Activated CD8-positive, alpha-beta memory T cell treated with anti-CD3 and anti-CD28 coated beads, Interleukin-2, amount 10 ng/mL, durations not matched to agents 7 days and 5 days (primary cell): ENCODE data around the gene KCNN3. TPM values are rescaled to one million over a fixed set of nuclear protein-coding genes. Genes with fewer than 3 reads are reported as not detected.

ENCODE experiments used
- ATAC-seq: fragments of 150-1000 bp; cut with Tn5 transposase; one replicate; pipeline ENCODE4 v1.10.0; 2021; ENCODE audit warnings: moderate library complexity
- CTCF ChIA-PET: fragments of 350-600 bp; sonication (Branson Sonifier 250); formaldehyde crosslinking; loops from one replicate; lab custom pipeline; 2021; ENCODE audit warnings: antibody characterized with exemption; lab: Charles Lee
- DNase-seq: peaks from one replicate; pipeline ENCODE4 v3.0.0-alpha.2; 2020
- H3K27ac Mint-ChIP-seq: one replicate; pipeline ENCODE4 v1.8.0; 2021; ENCODE audit warnings: mild to moderate bottlenecking, mixed read lengths
- H3K27me3 Mint-ChIP-seq: one replicate; pipeline ENCODE4 v1.8.0; 2021; ENCODE audit warnings: mixed read lengths
- H3K36me3 Mint-ChIP-seq: one replicate; pipeline ENCODE4 v1.8.0; 2021; ENCODE audit warnings: mild to moderate bottlenecking, mixed read lengths
- H3K4me1 Mint-ChIP-seq: one replicate; pipeline ENCODE4 v1.8.0; 2021; ENCODE audit warnings: mixed read lengths
- H3K4me3 Mint-ChIP-seq: one replicate; pipeline ENCODE4 v1.8.0; 2021; ENCODE audit warnings: mild to moderate bottlenecking, moderate library complexity, mixed read lengths
- H3K9me3 Mint-ChIP-seq: one replicate; pipeline ENCODE4 v1.8.0; 2022; ENCODE audit warnings: low read depth, mixed read lengths
- total RNA-seq, 2 experiments: library from RNA; stranded (reverse); gene quantifications; one replicate each; pipeline ENCODE4 v1.2.3, GENCODE V29; 2021

Gene KCNN3
- total RNA-seq, 2 experiments from 2014 or later, result 0.02 TPM; not detected in 1

DNA sequence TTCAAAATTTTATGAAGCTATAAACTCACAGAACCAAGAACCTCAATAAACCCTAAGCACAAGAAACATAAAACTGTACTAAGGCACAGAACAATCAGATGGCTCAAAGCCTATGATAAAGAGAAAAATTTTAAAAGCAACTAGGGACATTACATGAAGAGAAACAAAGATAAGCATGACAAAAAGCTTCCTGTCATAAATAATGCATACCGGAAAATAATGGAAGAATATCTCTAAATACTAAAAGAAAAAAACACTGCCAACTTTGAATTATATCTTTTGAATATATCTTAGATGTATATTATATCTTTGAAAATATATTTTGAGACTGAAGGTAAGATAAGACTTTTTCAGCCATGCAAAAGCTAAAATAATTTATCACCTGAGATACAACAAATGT lies 21.4 kb upstream of the KCNN3 start:
- H3K36me3 Mint-ChIP-seq, result no peaks in the 10 kb centered on the region
- CTCF ChIA-PET, result interaction anchor here (0.7 to 2.1 kb wide), 7 partner anchors 9 to 222 kb away, joined by 3 to 12 read pairs (median 3); no protein-coding TSS in a partner anchor
- DNase-seq, result no peak
- ATAC-seq, result no peak
- H3K27me3 Mint-ChIP-seq, result peaks cover 9% of the 10 kb centered on the region
- peaks cover 8% of the 10 kb centered on the region for H3K4me1 Mint-ChIP-seq
- H3K27ac Mint-ChIP-seq, result no peak overlapping the region
- H3K9me3 Mint-ChIP-seq, result no peaks in the 10 kb centered on the region
- no peak overlapping the region for H3K4me3 Mint-ChIP-seq

DNA sequence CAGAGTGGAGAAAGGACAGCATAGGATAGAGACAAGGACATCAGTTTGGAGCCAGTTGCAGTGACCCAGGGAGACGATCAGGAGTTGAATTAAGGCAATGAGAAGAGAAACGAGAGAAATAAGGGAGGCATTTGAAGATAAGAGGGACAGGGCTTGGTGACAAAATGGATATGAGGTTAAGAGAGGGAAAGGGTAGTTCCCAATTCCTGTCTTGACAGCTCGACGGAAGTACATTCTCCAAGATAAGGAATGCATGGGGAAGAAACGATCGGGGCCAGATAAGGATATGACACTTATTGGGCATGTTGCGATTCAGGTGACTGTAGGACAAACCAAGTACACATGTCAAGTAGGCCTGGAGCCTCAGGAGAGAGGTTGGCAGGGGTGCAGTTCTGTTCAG lies 18.7 kb upstream of the KCNN3 start:
- H3K9me3 Mint-ChIP-seq, result no peaks in the 10 kb centered on the region
- no peak for DNase-seq
- H3K27ac Mint-ChIP-seq, result no peak overlapping the region
- peaks cover 25% of the 10 kb centered on the region for H3K4me1 Mint-ChIP-seq
- peaks cover 6% of the 10 kb centered on the region for H3K27me3 Mint-ChIP-seq
- CTCF ChIA-PET, result interaction anchor here (3.0 kb wide), 1 partner anchor 10 kb away, joined by 12 read pairs; no protein-coding TSS in a partner anchor
- ATAC-seq, result no peak
- peaks cover 2% of the 10 kb centered on the region for H3K36me3 Mint-ChIP-seq
- no peak overlapping the region for H3K4me3 Mint-ChIP-seq

DNA sequence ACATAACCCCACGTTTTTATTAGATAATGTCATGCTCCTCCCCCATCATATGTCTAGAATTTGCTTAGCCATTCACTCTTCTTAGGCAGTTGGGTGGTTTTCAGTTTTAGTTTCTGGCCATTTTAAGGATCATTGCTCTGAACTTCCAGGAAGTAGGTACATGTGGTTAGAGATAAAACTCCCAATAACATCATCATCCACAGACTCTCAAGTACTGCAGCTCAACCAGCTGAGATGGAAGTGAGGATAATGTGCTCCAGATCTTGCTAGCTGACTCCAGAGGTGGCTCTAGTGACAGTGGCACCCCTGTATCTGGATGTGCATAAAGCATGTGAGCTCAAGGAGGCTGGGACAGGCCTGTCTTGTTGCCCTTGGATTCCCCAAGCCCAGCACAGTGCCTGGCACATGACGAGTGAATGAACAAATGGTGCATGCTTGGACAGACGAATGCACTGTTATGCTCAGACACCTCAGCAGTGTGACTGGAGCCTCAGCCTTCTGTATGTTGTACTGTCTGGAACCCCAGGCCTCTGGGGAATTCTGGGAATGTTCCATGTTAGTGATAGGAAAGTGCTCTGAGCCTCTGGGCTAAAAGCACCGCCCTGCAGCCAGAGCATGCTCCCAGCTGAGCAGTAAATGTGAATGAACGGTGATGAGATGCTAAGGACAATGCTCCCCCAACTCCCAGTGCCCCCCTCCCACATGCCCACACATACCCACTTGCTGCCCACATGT lies 16.4 kb upstream of the KCNN3 start:
- Mint-ChIP-seq H3K36me3 (peaks cover 2% of the 10 kb centered on the region), H3K4me1 (peaks cover 25% of the 10 kb centered on the region), H3K9me3 (no peaks in the 10 kb centered on the region), H3K27ac (peak overlapping the region; percentile 41), H3K27me3 (peaks cover 12% of the 10 kb centered on the region), H3K4me3 (no peak overlapping the region)
- no peak for DNase-seq
- CTCF ChIA-PET, result interaction anchor here (1.4 to 3.0 kb wide), 2 partner anchors 8 to 327 kb away, joined by 4 to 12 read pairs; no protein-coding TSS in a partner anchor
- ATAC-seq, result peak; percentile 61

DNA sequence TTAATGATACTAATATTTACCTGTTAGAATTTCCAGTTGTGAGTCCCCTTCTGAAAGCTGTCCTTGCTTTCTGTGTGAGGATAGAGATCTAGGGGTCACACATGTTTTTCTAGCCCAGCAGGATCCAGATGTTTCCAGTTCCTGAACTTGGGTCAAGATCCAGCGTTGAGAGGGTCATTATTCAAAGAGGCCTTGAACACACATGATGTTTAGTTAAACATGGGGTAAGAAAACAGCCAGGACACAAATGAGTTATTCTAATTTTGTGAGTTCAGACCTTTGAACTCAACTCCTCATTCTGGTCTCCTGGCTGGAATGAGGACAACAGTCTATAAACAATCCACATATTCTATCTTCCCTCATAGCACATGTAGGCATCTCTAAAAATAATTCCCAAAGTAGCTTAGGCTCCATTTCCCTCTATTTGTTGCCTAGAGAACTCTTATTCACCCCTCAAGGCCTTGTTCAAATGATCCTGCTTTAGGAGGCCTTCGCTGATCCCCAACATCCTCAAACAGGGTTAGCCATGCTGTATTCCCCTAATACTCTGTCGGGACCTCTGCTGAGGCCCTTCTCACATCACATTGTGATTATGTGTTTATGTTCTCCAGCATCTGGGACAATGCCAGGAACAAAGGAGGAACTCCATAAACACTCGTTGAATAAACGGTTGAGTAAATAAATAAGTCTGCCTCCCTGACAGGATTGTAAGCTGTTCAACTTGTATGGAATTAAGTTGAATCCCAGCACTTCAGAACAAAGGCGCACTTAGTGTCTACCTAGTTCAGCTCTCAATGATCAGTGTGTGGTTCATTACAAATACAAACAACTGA lies 15.0 kb upstream of the KCNN3 start:
- H3K4me3 Mint-ChIP-seq, result no peak overlapping the region
- H3K36me3 Mint-ChIP-seq, result peaks cover 2% of the 10 kb centered on the region
- H3K9me3 Mint-ChIP-seq, result no peaks in the 10 kb centered on the region
- CTCF ChIA-PET, result interaction anchor here (1.0 to 1.1 kb wide), 3 partner anchors 35 to 215 kb away, joined by 3 read pairs; no protein-coding TSS in a partner anchor
- H3K27ac Mint-ChIP-seq, result no peak overlapping the region
- DNase-seq (no peak), ATAC-seq (no peak)
- peaks cover 25% of the 10 kb centered on the region for H3K4me1 Mint-ChIP-seq
- peaks cover 10% of the 10 kb centered on the region for H3K27me3 Mint-ChIP-seq

DNA sequence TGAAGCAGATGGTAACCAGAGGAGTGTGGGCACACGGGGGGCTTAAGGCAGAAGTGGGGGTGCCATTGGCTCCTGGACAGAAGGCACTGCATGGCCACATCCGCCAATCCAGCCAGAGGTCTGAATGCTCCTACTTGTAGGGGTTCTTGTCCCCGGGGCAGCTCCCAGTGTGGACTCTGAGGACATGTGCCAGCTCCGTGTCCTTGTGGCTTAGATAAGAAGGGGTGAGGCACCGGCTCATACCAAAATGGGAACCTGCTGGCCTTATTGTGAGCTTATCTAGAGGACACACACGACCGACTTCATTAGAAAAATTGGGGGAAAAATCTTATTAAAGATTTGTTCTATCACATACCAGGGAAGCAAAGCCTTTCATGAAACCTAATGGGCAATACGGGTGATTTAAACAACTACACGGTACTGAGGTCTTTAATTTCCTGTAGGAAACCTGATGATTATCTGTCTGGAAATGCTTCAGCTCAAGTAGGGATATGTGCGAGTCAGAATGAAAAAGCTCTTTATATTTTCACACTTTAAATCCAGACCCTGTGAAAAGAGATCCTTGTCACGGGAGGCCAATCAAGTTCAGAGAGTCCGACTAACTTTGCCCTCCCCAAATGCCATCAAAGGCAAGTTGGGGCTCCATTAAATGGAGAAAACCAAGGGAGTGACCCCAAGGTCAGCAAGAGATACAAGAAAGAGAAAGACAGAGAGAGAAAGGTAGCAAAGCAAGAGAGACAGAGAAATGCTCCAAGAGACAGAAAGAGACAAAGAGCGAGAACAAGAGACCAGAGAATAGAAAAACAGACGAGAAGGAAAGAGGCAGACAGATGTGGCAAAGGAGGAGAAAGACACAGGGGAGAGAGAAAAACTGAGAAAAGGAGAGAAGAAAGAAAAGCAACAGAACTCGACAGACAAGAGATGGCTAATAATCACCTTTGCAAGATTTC lies 14.1 kb upstream of the KCNN3 start:
- Mint-ChIP-seq H3K9me3 (no peaks in the 10 kb centered on the region), H3K4me3 (no peak overlapping the region), H3K4me1 (peaks cover 25% of the 10 kb centered on the region), H3K27ac (no peak overlapping the region), H3K27me3 (peaks cover 10% of the 10 kb centered on the region), H3K36me3 (peaks cover 2% of the 10 kb centered on the region)
- DNase-seq (no peak), ATAC-seq (no peak)
- CTCF ChIA-PET, result interaction anchor here (1.0 to 3.7 kb wide), 5 partner anchors 21 to 215 kb away, joined by 3 to 14 read pairs (median 3); no protein-coding TSS in a partner anchor

DNA sequence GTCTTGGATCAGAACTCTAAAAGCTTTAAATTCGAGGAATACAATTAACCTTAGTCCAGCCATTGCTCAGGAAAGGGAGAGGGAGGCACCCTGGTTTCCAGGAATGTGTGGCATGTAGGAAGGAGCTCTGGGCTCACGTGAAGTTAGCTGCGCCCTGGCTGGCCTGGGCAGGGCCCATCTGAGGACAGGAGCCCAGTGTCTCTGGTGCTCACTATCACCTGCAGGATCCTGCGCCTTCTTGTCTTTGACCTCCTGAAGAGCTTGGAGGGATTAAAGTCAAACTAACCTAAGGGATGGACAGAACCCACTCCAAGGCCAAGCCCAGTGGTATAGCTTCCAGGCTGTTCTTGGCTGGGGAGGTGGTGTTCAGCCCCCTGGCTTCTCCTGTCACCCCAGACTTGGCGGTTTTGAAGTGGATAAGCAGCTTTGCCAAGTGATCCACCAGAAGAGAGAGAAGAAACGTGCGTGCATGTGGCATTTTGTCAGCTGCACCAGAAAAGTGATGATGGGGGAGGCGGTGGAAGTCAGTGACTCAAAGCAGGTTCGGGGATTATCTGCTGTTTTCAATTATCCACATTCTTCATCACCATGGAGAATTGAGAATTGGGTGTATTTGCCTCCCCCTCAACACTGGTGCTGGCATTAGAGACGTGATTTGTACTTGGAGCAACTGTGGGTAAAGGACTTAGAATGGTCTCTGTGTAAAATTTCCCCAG lies 11.9 kb upstream of the KCNN3 start:
- Mint-ChIP-seq H3K4me1 (peaks cover 22% of the 10 kb centered on the region), H3K27ac (no peak overlapping the region), H3K36me3 (peaks cover 2% of the 10 kb centered on the region), H3K27me3 (peaks cover 13% of the 10 kb centered on the region), H3K4me3 (no peak overlapping the region), H3K9me3 (no peaks in the 10 kb centered on the region)
- no peak for DNase-seq
- no peak for ATAC-seq
- CTCF ChIA-PET, result interaction anchor here (0.8 to 3.7 kb wide), 8 partner anchors 9 to 213 kb away, joined by 3 to 14 read pairs (median 4); partner anchors contain the start of genes ADAM15 and PMVK

DNA sequence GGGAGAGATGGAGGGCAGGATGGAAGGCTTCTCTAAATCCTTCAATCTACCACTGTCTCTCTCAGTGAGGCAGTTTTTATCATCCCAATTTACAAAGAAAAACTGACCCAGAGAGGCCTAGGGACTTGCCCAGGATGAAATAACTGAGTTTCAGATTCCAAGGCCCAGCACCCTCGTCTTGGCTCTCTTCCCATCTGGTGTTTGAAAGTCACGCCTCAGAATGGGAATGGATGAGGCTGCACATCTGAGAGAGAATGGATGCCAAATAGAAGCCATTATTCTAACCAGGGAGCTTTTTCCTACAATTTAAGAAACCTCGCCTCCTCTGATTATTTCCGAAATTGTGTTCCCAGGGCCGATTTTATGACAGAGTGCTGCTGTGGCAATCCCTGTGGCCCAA lies 10.6 kb upstream of the KCNN3 start:
- Mint-ChIP-seq H3K9me3 (no peaks in the 10 kb centered on the region), H3K4me3 (no peak overlapping the region), H3K36me3 (peaks cover 2% of the 10 kb centered on the region), H3K27me3 (peaks cover 22% of the 10 kb centered on the region), H3K4me1 (peaks cover 9% of the 10 kb centered on the region), H3K27ac (no peak overlapping the region)
- CTCF ChIA-PET, result interaction anchor here (3.7 kb wide), 1 partner anchor 211 kb away, joined by 14 read pairs; no protein-coding TSS in a partner anchor
- DNase-seq, result no peak
- no peak for ATAC-seq

DNA sequence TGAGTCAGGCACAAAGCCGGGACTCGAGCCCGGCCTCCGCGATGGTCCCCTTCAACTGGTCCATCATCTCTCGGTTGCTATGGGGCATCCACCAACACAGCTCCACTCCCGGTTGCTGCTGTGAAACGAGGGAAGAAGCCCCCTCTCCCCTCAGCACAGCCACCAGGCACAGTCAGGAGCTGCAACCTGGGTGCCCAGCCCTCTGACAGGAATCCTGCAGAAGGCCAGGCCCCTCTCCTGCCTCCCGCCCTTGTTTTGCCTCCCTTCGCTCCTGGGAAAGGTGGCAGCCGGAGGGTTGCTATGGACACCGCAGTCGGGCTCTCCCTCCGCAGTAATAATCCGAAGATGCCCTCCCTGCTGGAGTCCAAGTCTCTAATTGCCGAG lies 8.9 kb upstream of the KCNN3 start:
- Mint-ChIP-seq H3K4me1 (peaks cover 5% of the 10 kb centered on the region), H3K9me3 (no peaks in the 10 kb centered on the region), H3K27me3 (peaks cover 31% of the 10 kb centered on the region), H3K27ac (no peak overlapping the region), H3K4me3 (no peak overlapping the region), H3K36me3 (no peaks in the 10 kb centered on the region)
- DNase-seq (no peak), ATAC-seq (no peak)
- CTCF ChIA-PET, result interaction anchor here (0.6 to 2.7 kb wide), 50 partner anchors 8 to 399 kb away, joined by 3 to 36 read pairs (median 4); partner anchors contain the start of genes KCNN3, PMVK and PYGO2

DNA sequence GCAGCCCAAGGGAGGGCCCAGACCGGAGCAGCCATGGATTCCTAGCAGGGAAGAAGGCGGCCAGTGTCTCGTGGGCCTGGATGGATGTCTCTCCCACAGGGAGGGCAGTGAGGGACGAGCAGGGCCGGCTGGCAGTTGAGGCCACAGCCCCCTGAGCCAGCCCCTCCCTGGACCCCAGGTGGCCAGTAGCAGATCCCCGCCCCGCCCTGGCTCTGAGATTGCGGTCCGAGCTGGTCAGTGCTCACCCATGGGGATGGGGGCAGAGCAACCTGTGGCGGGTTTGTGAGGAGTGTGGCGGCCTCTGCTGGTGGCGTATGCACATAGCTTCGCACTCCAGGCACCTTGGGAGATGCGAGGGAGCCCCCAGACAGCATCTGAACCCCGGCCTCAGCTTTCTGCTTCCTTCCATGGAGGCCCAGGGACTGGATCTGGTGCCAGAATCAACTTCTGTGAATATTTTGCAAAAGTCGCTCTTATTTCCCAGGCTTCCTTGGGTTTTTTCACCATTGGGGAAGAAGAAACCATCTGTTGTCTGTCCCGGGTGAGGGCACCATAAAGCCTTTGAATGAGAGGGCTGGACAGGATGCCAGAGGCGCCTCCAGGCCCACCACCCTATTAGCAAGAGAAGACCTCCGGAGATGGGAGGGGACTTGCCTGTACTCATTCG lies 8.4 kb upstream of the KCNN3 start:
- Mint-ChIP-seq H3K27me3 (peaks cover 35% of the 10 kb centered on the region), H3K36me3 (no peaks in the 10 kb centered on the region), H3K9me3 (no peaks in the 10 kb centered on the region), H3K4me1 (peaks cover 4% of the 10 kb centered on the region), H3K27ac (no peak overlapping the region), H3K4me3 (no peak overlapping the region)
- ATAC-seq (peak; percentile 97), DNase-seq (peak; percentile 79)
- CTCF ChIA-PET, result interaction anchor here (0.6 to 2.7 kb wide), 54 partner anchors 8 to 398 kb away, joined by 3 to 36 read pairs (median 3); partner anchors contain the start of genes KCNN3, PMVK and PYGO2

DNA sequence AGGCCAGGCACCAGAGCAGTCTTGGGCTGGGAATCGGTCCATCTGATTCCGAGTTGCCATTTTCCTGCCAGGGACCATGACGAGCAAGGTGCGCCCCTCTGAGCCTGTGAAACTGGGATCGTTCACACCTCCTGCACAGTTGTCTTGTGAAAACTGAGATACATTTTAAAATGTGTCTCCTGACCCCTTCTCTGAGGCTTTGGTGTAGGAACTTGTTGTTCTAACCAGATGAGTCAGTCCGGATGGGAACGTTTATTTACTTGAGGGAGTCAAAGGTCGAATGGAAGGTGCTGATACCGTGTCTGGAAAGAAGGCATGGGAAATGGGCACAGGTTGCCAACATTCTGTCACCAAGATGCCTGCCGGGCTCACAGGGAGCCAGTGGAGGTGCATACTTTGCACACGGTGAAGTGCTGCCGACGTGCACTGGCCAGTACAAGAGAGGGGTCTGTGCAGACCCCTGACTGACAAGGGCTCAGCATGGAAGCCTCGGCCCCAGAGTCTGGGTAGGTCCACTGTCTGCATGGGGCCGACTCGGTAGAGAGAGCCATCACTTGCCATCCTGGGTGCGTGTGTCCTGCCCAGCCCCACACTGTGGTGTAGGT lies 7.4 kb upstream of the KCNN3 start:
- Mint-ChIP-seq H3K36me3 (no peaks in the 10 kb centered on the region), H3K9me3 (no peaks in the 10 kb centered on the region), H3K27ac (no peak overlapping the region), H3K4me3 (no peak overlapping the region), H3K4me1 (peaks cover 4% of the 10 kb centered on the region), H3K27me3 (peaks cover 35% of the 10 kb centered on the region)
- ATAC-seq (no peak), DNase-seq (no peak)
- CTCF ChIA-PET, result interaction anchor here (1.0 to 2.7 kb wide), 9 partner anchors 10 to 318 kb away, joined by 3 to 36 read pairs (median 5); no protein-coding TSS in a partner anchor

DNA sequence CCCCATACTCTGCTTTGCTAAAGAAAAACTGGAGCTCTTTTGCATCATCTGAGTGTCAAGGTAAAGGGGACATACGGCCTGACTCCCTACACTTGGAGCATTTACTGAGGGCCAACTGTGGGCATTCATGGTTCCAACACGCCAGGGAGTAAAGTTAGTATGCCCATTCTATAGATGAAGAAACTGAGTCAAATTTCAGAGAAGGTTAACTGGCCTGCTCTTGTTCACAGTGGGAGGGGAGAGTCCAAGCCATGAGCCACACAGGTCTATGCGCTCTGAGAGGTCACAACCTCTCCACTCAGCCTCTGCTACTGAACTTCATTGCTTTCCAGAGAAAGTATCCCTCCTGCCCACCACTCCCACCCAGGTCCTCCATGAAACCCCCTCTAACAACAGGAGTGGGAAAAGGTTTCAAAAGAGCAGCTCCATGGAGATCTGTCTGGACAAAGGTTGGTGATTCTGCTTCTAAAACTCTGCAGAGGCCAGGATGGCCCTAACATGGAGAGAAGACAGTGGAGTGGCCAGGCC lies 6.8 kb upstream of the KCNN3 start:
- ATAC-seq, result no peak
- Mint-ChIP-seq H3K4me3 (no peak overlapping the region), H3K9me3 (no peaks in the 10 kb centered on the region), H3K27me3 (peaks cover 31% of the 10 kb centered on the region), H3K27ac (no peak overlapping the region), H3K36me3 (no peaks in the 10 kb centered on the region), H3K4me1 (peaks cover 4% of the 10 kb centered on the region)
- CTCF ChIA-PET, result interaction anchor here (0.6 kb wide), 1 partner anchor 67 kb away, joined by 3 read pairs; no protein-coding TSS in a partner anchor
- no peak for DNase-seq
